ENCODE results near the gene COX7A2. TPM values are rescaled to one million over a fixed set of nuclear protein-coding genes. Genes with fewer than 3 reads are reported as not detected.

Gene COX7A2
- total and polyA plus RNA-seq, 2 of the 4 experiments (the other 2 are of a cell fraction): 174 to 776 TPM

GRCh38 chr6:75262716-75263400 is 19.3 kb upstream of the COX7A2 start:
- dilution Hi-C loops (cut with HindIII; ENCODE audit: low sequenced_read_pairs, unreplicated experiment): no loop called here
- Histone ChIP-seq H2AK5ac (ENCODE audit: low read depth, low read length) (no peak overlapping the region), H2BK5ac (ENCODE audit: low read depth, low read length, poor library complexity, severe bottlenecking) (peak overlapping the region; percentile 42), H3K9ac (ENCODE audit: low read depth, low read length) (no peak overlapping the region), H3K4ac (ENCODE audit: low read depth, low read length) (no peak overlapping the region), H3K56ac (ENCODE audit: extremely low read depth, insufficient read depth, low read length) (no peak overlapping the region), H3K9me1 (ENCODE audit: insufficient read depth, low read length) (no peaks in the 10 kb centered on the region; the same call in 1 of the 2 replicates), H4K8ac (ENCODE audit: low read depth in 2 of 2, low read length in 2 of 2) (no peak overlapping the region), H3K4me1 (ENCODE audit: control insufficient read depth, insufficient read depth, low read length) (peaks cover 3% of the 10 kb centered on the region; the same call in 1 of the 2 replicates), H3K14ac (replicated peaks; ENCODE audit: low read depth, low read length) (no peak overlapping the region), H2BK15ac (ENCODE audit: low read depth, low read length) (no peak overlapping the region), H3K79me1 (ENCODE audit: low read depth in 1 of 2, low read length in 2 of 2) (peaks cover 19 to 45% of the 10 kb centered on the region in 2 experiments), H3K27ac (ENCODE audit: insufficient read depth, low read length) (no peak overlapping the region), H2BK20ac (ENCODE audit: low read depth, low read length) (no peak overlapping the region), H2AFZ (replicated peaks; ENCODE audit: low read length, poor library complexity) (no peak overlapping the region), H4K91ac (ENCODE audit: insufficient read depth, low read depth, low read length) (no peak overlapping the region), H4K5ac (ENCODE audit: low read depth, low read length) (no peak overlapping the region), H2AK9ac (replicated peaks; ENCODE audit: low read depth, low read length, poor library complexity) (no peak overlapping the region), H4K20me1 (ENCODE audit: insufficient read depth, low read length) (peaks cover 7% of the 10 kb centered on the region; the same call in 1 of the 2 replicates), H3K27me3 (ENCODE audit: control insufficient read depth, insufficient read depth, low read length) (no peaks in the 10 kb centered on the region), H3K4me2 (ENCODE audit: low read depth, low read length) (no peak overlapping the region), H3K36me3 (ENCODE audit: control insufficient read depth, insufficient read depth, low read length) (peaks cover 19% of the 10 kb centered on the region), H2BK120ac (ENCODE audit: low read depth, low read length) (no peak overlapping the region), H3K4me3 (ENCODE audit: insufficient read depth, low read depth, low read length) (no peak overlapping the region), H3K23ac (ENCODE audit: low read depth, low read length) (no peak overlapping the region), H3K18ac (ENCODE audit: low read depth, low read length) (no peak overlapping the region), H3K9me3 (ENCODE audit: control insufficient read depth, insufficient read depth, low read length) (no peaks in the 10 kb centered on the region)
- in situ Hi-C loops (cut with MboI; ENCODE audit: low sequenced_read_pairs): loop anchor here (10.0 kb wide), 1 partner anchor 272 kb away; no protein-coding TSS in a partner anchor
- POLR2A ChIA-PET (ENCODE audit: unreplicated experiment): interaction anchor here (0.6 to 1.1 kb wide), 3 partner anchors 32 to 326 kb away, joined by 3 to 9 read pairs (median 3); no protein-coding TSS in a partner anchor
- DNase-seq: no peak
- TF ChIP-seq NFE2L2 (IDR thresholded peaks at IDR 0.05; ENCODE audit: low read depth, low read length) (no peak), RFX5 (IDR thresholded peaks at IDR 0.05; ENCODE audit: low read depth, low read length) (no peak), MXI1 (IDR thresholded peaks at IDR 0.05; ENCODE audit: borderline replicate concordance, low read depth, low read length) (no peak), MAZ (IDR thresholded peaks at IDR 0.05; ENCODE audit: borderline replicate concordance, low read depth, low read length) (no peak), SMC3 (IDR thresholded peaks at IDR 0.05; ENCODE audit: low read depth, low read length) (no peak), BHLHE40 (IDR thresholded peaks at IDR 0.05; ENCODE audit: low read depth, low read length) (no peak), CHD1 (IDR thresholded peaks at IDR 0.05; ENCODE audit: low read depth, low read length) (no peak)
- TF ChIP-seq, protein P1, sequence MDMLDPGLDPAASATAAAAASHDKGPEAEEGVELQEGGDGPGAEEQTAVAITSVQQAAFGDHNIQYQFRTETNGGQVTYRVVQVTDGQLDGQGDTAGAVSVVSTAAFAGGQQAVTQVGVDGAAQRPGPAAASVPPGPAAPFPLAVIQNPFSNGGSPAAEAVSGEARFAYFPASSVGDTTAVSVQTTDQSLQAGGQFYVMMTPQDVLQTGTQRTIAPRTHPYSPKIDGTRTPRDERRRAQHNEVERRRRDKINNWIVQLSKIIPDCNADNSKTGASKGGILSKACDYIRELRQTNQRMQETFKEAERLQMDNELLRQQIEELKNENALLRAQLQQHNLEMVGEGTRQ (IDR thresholded peaks at IDR 0.05; ENCODE audit: low read depth, low read length): no peak
- TF ChIP-seq, protein P2, sequence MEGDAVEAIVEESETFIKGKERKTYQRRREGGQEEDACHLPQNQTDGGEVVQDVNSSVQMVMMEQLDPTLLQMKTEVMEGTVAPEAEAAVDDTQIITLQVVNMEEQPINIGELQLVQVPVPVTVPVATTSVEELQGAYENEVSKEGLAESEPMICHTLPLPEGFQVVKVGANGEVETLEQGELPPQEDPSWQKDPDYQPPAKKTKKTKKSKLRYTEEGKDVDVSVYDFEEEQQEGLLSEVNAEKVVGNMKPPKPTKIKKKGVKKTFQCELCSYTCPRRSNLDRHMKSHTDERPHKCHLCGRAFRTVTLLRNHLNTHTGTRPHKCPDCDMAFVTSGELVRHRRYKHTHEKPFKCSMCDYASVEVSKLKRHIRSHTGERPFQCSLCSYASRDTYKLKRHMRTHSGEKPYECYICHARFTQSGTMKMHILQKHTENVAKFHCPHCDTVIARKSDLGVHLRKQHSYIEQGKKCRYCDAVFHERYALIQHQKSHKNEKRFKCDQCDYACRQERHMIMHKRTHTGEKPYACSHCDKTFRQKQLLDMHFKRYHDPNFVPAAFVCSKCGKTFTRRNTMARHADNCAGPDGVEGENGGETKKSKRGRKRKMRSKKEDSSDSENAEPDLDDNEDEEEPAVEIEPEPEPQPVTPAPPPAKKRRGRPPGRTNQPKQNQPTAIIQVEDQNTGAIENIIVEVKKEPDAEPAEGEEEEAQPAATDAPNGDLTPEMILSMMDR (conservative IDR thresholded peaks at IDR 0.05; ENCODE audit: low read depth, low read length): no peak
- no TSS peak for BruUV-seq (replicated peaks)
- intact Hi-C loops (cut with micrococcal nuclease): no loop called here
- WGBS, 2 experiments (ENCODE audit: extremely low coverage in 2 of 2, insufficient read length in 1 of 2): no CpG with 5 or more reads among the region's 4 CpGs
- peak; percentile 30 for ATAC-seq (ENCODE audit: low read depth)
- CTCF ChIA-PET: no interaction called here
